ENCODE results near the gene OPRM1.
"Not testable (repeated sequence)": the region's sequence is repeated elsewhere in the genome, so short reads cannot be mapped to it uniquely, and the experiment has no call there.

OPRM1 gene

DNA sequence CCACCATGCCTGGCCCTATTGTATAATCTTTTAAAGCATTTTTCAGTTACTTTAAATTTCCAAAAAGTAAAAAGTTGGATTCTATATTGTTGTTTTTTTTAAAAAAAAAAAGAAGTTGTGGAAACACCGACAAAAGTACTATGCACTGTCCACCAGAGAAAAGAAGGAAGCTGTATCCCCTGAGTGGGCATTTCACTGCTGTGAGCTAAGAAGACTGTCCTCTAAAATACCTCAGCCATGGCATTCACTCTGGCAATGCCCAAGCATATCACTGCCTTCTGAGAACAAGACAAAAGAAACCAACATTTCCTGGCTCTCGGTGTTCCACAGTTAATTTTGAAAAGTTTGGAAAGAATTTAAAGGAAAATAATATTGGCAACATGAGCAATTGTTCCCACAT, 199.8 kb downstream of the OPRM1 start:
- no peak for DNase-seq (ENCODE audit: low read depth, low spot score)

DNA sequence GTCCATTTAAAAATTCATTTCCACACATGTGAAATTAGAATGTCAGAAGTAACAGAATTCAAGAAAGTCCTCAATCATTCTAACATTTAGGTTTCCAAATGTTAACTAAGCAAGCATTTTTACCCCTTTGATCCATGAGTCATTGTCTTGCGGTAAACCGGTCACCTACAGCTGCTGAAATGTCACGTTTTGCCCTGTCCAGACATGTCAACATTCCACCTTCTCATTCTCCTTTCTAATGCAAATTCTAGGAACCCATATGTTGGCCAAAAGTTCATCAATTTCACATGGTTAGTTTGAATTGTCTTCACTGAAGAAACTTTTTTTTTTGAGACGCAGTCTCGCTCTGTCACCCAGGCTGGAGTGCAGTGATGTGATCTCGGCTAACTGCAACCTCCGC, 200.4 kb downstream of the OPRM1 start:
- no peak for DNase-seq (ENCODE audit: low read depth, low spot score)

DNA sequence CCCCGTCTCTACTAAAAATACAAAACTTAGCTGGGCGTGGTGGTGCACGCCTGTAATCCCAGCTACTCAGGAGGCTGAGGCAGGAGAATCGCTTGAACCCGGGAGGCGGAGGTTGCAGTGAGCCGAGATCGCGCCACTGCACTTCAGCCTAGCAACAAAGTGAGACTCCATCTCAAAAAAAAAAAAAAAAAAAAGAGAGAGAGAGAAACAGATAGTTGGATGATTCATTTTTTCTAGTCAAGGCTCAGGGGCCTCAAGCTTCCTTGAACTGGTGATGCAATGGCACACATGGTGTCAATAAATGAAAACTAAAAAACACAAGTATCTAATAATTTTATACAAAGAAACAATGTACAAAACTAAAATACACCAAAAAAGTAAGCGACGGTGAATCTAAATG, 202.0 kb downstream of the OPRM1 start:
- not testable (repeated sequence) for DNase-seq (ENCODE audit: low read depth, low spot score)

DNA sequence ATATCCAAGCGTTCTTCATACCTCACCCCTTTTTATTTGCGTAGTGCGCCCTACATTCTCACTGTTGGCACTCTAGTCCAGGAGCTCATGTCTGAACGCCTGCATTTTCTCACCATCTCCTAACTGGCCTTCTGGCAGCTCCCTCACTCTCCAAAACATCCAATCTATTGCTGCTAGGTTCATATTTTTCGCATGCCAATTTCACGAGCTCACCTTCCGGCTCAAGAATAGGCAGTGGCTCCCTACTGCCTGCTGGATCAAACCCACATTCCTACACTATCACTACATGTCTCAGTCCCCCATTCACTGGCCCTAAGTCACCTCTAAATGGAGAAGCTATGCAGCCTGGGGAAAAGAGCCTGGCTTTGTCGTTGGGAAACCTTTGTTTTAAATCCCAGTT, 202.5 kb downstream of the OPRM1 start:
- DNase-seq (ENCODE audit: low read depth, low spot score): no peak

DNA sequence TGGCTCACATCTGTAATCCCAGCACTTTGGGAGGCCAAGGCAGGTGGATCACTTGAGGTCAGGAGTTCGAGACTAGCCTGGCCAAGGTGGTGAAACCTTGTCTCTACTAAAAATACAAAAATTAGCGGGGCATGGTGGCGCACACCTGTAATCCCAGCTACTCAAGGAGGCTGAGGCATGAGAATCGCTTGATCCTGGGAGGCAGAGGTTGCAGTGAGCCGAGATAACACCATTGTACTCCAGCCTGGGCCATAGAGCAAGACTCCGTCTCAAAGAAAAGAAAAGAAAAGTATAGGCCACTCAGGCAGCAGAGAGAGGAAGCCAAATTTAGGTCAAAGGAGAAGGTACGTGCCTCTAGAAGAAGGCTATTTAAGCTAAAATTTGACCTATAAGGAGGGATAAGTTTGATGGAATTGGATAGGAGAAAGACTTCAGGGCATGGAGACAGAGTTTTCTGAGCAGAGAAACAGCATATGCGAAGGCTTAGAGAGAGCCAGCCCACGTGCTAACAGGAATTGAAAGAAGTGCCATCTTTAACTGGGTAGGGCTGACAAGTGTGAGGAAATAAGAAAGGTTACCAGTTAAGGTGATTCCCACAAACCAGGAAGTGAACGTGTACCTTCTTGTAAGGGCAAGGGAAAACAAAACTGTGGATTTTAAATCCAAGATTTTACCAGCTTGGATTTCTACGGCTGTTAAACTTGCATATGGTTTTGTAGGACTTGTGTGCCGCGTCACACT, 203.7 kb downstream of the OPRM1 start:
- no peak for DNase-seq (ENCODE audit: low read depth, low spot score)

DNA sequence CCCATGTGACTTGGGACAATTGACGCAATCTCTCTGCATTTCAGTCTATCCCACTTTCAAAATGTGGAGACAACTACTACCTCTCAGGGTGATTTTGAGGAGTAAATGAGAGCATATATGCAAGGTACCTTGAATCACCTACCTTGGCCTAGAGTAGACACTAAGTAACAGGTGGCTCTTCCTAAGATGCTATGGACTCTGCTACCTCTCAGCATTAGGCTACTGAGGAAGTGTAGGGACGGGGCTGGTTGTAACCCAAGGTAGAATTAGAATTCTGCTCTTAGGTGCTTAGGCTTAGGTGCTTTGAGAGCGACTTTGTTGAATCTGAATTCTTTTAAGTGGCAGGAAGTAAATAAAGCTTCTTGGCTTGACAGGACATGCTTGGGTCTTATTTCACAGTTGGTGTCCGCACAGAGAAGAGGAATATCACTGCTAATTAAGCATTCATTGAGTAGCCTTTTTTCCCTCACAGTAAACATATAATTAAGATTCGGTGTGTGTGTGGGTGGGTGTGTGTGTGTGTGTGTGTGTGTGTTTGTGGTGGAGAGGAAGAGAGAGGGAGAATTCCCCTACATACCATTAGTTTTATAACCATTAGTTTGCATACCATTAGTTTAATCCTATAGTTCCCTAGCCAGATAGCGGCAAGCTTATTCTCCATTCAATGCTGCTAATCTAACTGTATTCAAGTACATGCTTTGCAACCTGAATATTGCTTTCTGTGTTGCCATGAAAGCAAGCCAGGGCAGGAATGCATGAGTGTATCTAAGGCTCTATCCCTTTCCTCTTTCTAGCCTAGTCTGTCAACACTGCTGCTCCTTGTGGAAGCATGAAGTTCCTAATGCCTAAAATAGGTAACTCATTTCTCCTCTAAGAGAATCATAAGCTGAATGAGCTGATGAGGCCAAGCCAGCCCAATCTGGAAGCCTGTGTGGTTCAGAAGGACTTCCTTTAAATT, 205.0 kb downstream of the OPRM1 start:
- DNase-seq (ENCODE audit: low read depth, low spot score): no peak

DNA sequence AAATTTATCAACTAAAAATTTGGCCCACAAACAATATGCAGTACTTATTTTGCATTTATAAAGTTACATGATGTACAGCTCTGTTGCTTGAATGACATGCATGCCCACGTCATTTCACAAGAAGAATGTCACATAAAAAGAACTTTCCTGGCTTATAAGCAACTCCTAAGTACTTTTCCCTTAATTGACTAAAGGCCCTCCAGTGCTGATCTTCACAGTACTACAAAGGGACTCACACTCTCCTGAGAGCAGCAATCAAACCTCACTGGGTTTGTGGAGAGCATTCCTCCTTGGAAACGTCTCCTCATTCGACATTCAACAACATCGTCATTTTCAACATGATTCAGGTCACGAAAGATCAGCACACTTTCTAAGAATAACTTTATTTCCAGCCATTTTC, 206.5 kb downstream of the OPRM1 start:
- DNase-seq (ENCODE audit: low read depth, low spot score): no peak

DNA sequence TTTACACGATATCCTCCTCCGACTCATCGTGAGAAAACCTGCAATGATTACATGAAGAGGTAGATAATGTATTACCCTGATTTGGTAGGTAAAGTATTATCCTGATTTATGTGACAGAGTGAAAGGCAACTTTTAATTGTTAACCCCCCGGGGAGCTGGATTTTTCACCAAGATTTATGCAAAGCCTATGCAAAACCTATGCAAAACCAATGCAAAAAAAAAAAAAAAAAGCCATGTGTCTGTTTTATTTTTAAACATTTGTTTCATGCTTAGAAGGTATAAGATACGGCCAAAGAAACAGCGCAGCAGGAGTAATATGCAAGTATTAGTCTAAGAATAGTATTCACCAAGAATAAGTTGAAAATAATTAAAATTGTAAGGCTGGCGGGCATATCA, 207.7 kb downstream of the OPRM1 start:
- DNase-seq (ENCODE audit: low read depth, low spot score): no peak

DNA sequence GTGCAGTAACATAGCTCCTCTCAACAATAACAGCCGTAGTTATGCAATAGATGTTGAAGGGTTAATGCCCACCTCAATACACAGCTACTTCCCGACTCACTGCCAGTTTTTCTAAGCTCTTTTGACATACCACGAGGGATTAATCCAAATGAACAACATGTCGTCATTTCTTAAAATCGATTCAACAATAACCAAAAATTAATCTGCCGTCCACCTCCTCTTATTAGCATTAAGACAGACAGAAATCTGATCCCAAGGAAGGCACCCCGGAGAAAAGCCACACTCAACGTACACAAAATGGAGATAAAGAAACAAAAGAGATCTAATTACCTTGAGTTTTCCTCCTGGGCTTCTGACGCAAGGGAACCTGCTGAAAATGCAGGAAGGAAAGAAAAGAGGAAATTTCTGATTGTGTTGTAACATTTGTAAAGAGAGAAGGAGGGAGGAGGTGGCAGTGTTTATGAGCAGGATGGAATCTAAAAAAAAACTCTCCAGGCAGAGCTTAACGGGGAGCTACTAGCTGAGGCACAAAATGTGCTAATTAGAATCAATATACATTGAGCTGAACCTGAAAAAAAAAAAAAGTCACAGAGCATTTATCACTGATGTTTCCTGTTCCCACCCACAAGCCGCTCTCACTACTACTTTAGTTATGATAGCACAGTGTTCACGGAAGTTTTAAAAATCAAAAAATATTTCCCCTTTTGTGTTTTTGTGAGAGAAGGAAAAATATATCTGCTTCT, 208.2 kb downstream of the OPRM1 start:
- DNase-seq (ENCODE audit: low read depth, low spot score): peak; percentile 49

DNA sequence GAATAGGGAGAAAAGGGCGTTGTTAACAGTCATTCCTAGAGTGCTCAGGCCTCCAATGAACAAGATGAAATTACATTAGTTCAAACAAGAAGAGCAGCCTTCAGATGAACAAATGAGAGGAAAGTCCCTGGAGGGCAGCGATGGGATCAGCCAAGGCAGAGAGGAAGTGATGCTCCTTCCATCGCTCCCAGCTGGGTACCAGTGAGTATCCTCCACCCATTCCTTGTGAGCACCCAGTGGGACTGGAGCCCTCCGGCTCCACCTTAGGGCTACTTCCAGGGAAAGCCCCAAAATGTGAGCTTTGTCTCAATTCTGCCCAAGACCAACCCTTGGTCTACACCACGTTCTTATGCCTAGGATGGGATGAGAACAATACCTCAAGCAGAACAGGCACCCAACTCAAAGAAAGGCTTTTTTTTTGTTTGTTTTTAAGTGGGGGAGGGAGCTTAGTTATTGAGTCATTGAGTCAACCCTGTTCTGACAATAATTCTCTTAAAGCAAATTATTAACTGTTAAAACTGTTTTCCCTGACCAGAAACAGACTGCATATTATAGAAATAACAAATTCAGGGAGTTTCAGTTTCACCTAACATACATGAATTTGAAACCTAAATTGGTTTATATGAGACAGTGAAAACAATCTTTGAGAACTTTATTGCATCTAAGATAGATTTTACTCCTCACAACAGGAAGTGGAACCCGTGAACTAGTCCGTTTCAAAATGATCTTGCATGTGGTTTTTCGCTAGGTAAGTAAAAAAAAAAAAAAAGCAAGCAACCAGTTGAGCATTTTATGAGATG, 210.7 kb downstream of the OPRM1 start:
- DNase-seq (ENCODE audit: low read depth, low spot score): no peak

DNA sequence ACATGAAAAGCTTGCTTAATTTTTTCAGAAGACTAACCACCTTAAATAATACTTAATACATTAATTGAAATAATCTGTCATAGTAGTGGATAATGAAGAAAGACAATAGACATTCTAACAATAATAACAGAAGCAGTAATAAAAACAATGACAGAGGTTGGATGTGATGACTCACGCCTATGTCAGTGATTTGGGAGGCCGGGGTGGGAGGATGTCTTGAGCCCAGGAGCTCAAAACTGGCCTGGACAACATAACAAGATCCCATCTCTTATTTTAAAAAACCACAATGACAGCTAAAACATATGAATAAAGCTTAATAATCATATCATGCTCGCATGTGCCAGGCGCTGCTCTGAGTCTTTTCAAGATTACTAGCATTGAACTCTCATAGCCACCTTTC, 212.1 kb downstream of the OPRM1 start:
- no peak for DNase-seq (ENCODE audit: low read depth, low spot score)

DNA sequence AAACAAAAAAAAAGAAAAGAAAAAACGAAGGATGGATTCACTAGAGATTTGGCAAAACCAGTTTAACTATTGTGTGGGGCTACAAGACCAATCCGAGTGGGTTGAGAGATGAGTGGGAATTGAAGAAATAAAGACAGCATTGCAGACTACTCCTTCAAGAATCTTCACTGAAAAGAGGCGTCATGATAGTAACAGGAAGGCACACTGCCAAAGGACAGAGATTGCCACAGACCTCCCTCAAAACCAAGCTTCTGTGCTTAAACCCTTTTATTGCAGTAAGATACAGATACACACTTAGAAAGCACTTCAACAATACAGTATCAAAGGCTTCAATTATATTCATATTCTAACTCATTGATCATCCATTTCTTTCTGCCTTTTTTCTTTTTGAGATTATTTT, 213.6 kb downstream of the OPRM1 start:
- DNase-seq (ENCODE audit: low read depth, low spot score): no peak

DNA sequence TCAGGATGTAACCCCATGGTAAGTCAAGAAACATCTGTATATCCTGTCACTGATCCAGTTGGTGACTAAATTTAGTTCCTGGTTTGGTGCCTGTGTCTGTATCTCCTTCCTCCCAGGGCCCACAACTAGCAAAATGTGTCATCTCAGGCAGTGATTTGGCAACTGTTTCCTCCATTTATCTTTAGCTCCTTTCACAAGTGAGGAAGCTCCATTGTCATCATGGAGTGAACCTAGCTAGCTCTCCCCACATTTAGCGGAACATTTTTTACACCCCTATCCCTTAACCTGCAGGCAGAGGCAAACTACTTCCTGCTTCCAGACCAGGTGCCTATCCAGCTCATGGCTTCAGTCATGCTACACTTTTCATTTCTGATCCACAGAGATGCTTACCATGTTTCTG, 218.0 kb downstream of the OPRM1 start:
- DNase-seq (ENCODE audit: low read depth, low spot score): no peak

DNA sequence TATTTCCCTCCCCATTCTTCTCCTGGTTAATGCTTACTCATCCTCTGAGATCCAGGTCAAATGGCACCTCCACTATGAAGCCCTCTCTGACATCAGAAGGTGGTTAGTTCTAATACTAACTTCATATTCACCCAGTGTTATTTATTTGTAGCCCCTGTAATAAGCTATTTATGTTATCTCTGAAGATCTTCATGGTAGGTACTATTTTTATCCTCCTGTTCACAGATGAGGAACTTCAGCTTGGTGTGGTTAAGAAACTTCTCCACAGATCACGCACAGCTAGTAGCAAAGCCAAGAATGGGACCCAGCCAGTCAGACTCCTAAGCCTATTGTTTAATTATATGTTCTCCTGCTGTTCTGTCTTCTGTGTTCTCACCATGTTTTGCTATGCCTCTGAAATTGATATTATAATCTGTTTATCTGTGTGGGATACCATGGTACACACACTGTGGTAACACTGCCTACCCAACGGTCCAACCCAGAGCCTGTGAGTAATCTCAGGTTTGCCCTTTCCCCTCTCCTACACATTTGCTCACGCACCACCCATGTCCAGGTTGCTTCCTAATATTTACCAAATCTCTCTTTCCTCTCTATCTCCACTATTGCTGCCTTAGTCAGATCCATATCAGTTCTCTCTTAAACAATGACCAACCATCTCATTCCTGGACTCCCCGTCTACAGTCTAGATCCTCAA, 219.2 kb downstream of the OPRM1 start:
- DNase-seq (ENCODE audit: low read depth, low spot score): no peak

DNA sequence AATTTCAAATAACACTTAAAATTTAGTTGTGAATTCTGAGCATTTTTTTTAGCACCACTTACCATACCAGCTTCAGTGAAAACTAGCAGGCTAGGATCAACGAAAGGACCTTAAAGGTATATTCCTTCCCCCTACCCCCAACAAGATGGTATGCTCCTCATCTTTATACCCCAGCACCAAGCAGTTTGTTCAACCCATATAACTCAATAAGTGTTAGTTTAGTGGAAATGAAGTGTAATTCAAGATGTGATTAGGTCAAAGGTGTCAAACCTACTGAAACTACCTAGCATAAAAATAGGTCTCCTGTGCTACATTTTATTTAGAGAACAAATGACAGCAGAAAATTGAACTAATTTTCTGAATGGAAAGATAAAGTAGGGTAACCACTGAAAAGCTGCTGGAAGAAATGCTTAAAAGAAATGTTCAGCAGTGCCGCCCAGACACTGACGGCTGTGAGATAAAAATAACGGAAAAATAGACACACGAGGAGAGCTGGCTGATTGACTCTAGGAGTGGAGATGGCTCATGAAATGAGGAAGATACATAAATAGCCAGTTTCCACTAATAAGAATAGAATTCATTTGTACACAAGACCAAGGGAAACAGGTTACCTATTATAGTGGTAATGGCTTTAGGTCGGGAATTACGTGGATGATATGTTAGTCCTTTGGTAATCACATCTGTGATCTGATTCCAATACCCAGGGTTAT, 222.8 kb downstream of the OPRM1 start:
- DNase-seq (ENCODE audit: low read depth, low spot score): no peak

DNA sequence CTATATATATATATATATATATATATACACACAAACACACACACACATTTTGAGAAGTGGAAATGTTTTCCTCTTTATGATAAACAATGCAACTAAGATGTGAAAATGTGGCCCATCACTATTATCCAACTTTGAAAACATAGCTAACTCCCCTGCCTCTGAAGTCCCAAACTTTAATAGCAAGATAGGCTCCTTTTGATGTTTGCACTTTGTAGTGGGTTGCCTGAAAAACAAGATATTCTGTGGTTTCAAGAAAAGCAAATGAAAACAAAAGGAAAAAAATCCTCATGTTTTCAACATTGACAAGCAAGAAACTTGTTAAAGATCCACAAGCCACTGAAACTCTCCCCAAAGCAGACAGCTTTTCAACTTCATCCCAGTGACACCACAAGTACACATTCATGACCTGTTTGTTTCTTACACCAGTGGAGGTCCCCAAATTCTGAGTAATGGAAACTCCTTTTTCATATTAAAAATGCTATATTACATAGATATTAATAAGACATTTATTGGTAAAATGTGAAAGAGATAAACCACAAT, 227.6 kb downstream of the OPRM1 start:
- DNase-seq (ENCODE audit: low read depth, low spot score): no peak

DNA sequence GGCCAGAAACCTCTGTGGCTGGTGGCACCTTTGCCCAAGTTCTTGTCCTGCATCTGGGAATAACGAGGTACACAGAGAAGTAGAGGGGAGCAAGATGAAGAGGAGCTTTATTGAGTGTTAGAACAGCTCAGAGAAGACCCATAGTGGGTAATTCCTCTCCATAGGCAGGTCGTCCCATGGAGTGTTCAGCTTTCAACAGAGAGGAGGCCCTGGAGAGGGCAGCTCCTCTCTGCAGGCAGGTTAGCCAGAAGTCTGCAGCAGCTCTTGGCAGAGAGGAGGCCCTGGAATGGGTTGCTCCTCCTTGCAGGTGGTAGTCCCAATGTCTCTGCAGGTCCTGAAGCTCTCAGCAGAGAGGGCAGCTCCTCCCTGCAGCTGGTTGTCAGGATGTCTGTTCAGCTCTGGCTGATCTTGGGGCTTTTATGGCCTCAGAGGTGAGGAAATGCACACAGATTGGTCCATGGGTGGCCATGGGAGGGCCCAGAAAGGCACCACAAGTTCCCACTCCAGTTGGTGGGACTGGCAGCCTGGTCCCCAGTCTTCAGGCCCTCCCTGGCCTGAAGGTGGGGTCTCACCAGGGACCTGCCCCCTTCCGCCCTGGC, 228.6 kb downstream of the OPRM1 start:
- no peak for DNase-seq (ENCODE audit: low read depth, low spot score)

DNA sequence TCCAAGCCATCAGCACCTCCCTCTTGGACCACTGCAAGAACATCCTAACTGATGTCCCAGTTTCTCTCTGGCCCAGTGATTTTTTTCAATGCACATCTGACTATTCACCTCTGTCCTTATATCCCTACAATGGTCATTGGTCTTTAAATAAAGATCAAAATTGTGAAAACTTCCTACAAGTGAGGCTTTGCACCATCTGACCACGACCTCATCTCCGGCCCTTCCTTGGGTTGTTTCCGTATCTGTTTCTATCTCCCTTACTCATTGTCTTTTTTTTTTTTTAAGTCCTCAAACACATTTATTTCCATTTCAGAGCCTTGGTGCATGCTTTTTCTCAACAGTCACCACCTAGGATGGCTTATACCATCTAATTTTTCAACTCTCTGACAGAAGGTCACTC, 229.4 kb downstream of the OPRM1 start:
- no peak for DNase-seq (ENCODE audit: low read depth, low spot score)

DNA sequence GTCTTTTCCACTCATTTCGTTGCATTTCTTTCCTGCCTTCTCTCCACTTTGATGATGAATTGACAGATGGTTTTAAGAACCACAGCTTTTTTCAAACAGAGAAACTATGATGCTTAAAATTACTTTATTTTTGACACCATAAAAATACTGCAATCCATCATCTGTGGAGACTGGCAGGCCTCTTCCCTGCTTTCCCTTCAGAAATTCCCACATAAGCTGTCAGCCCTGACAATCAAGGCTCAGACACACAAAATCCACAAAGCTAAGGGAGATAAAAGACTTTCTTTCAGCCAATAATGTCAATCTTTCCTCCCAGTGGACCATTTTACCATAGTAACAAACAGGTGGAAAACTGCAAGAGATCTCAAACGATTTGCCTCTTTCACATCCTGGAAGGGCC, 235.1 kb downstream of the OPRM1 start:
- DNase-seq (ENCODE audit: low read depth, low spot score): no peak

Data from ELF-1 (cell line).